Retinal pigment epithelial cell (primary cell): Measurements from ENCODE around the gene CHRM2.

ENCODE experiments used
- DNase-seq: peaks from one replicate; pipeline ENCODE4 v3.0.0-alpha.2; 2010; ENCODE audit warnings: low read depth
- H3K4me3 ChIP-seq: 2 replicates; pipeline ENCODE4 v1.5.1; 2011; ENCODE audit warnings: mild to moderate bottlenecking, low read length, control low read depth, moderate library complexity
- CTCF ChIP-seq: conservative IDR thresholded peaks from 2 replicates; pipeline ENCODE4 v1.5.1; 2011; ENCODE audit warnings: low read depth, low read length, control low read depth, inconsistent platforms

Gene CHRM2

GRCh38 chr7:136966825-136967224 is 98.4 kb downstream of the CHRM2 start:
- no peak overlapping the region for H3K4me3 ChIP-seq
- no peak for DNase-seq
- no peak for TF ChIP-seq CTCF

- DNase-seq = no peak
- TF ChIP-seq CTCF = no peak
- no peak overlapping the region for H3K4me3 ChIP-seq
These were observed 101.3 kb downstream of the CHRM2 start for GRCh38 chr7:136969761-136970160.

- DNase-seq = no peak
- TF ChIP-seq CTCF = no peak
- H3K4me3 ChIP-seq = no peak overlapping the region
These were observed 103.3 kb downstream of the CHRM2 start for GRCh38 chr7:136971776-136972175.

DNA sequence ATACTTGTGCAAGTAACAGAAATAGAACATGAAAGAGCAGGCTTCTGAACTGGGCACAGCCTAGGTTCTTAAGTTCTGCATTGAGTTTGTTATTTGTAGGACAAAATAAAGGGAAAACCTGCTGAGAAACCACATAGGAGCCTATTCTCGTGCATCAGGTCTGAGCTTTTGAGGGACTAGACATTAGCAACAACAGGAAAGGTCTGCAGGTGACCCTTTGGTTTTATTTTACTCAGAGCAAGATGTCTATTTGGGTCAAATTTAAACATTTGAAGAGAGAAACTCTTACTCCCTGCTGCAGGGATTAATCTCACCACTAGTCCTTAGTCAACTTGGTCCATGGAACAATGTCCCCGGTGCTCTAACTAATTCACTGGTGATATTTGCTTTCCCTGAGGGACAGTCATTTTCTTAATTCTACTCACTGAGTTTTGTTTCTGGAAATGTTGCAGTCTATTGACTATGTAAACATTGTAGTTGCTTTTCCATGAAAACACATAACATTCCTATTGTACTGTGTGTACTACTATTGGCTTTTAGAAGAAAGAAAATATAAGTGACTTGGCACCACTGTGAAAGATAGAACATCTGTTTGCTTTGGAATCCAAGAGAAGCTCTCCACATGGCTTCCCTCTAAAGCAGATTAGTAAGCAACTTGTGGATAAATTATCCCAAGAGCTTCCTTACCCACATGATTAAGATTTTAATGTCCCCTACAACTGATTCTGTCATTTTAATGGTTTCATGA is 108.2 kb downstream of the CHRM2 start:
- no peak overlapping the region for H3K4me3 ChIP-seq
- DNase-seq = no peak
- no peak for TF ChIP-seq CTCF

DNA sequence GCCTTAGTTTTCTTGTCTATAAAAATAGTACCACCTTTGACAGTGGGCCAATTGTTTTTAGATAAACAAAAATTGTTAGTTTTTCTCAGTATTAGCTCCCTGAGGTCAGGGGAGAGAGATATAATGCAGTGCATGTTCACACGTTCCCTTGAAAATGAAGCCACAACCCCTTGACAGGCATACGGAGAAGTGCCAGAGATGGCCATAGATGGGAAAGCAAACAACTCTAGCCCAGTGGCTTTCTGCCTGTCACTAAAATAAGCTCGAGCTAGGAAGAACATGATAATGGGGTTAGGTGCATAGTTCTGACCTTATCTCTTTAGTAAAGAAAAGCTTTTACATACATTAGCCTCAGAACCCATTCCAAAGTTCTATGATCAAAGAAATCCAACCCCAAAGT is 124.9 kb downstream of the CHRM2 start:
- no peak overlapping the region for H3K4me3 ChIP-seq
- DNase-seq = no peak
- TF ChIP-seq CTCF = no peak

DNA sequence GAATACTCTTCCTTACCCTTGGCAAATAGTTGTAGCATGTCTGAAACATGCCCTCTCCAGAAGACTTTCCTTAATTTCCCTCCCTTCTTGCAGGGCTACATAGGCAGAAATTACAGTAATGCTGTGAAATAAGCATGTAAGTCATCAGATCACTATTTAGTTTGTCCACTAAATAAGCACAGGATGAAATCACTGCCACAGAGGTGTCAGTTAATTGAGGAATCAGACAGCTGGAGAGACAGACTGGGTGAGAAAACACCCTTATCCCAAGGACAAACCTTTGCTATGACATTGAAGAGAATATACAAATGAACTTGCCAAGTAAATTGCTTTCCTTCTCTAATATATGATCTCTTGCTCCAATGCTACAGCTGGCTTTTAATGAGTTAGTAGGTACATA is 129.3 kb downstream of the CHRM2 start:
- no peak for TF ChIP-seq CTCF
- no peak overlapping the region for H3K4me3 ChIP-seq
- no peak for DNase-seq

GRCh38 chr7:136998495-136998894 is 130.0 kb downstream of the CHRM2 start:
- DNase-seq = no peak
- H3K4me3 ChIP-seq = no peak overlapping the region
- TF ChIP-seq CTCF = no peak
